Astrocyte (in vitro differentiated cells and primary cell): ENCODE results near the gene WDR27. TPM values are rescaled to one million over a fixed set of nuclear protein-coding genes. Genes with fewer than 3 reads are reported as not detected.

Source experiments
- DNase-seq: peaks from one replicate; pipeline ENCODE4 v3.0.0-alpha.2; 2010; ENCODE audit warnings: low read depth
- FAIRE-seq: peaks from 2 replicates; lab custom pipeline; 2011; peaks lifted over from hg19 to GRCh38; lab: Jason Lieb, UNC
- H2AFZ ChIP-seq: 2 replicates; pipeline ENCODE4 v1.6.0; 2012; ENCODE audit warnings: low read depth, low read length, inconsistent platforms
- H3K27ac ChIP-seq: 2 replicates; pipeline ENCODE4 v1.5.1; 2011; ENCODE audit warnings: low read depth, low read length, inconsistent platforms
- H3K27me3 ChIP-seq: 2 replicates; pipeline ENCODE4 v1.6.0; 2011; ENCODE audit warnings: low read length, inconsistent platforms; ENCODE audit not compliant: insufficient read depth
- H3K36me3 ChIP-seq: 2 replicates; pipeline ENCODE4 v1.5.1; 2011; ENCODE audit warnings: low read length, inconsistent platforms; ENCODE audit not compliant: insufficient read depth
- H3K4me1 ChIP-seq: 2 replicates; pipeline ENCODE4 v1.5.1; 2011; ENCODE audit warnings: low read length, inconsistent platforms; ENCODE audit not compliant: insufficient read depth
- H3K4me2 ChIP-seq: 2 replicates; pipeline ENCODE4 v1.6.0; 2012; ENCODE audit warnings: low read length, inconsistent platforms
- H3K4me3 ChIP-seq: 2 replicates; pipeline ENCODE4 v1.5.1; 2011; ENCODE audit warnings: low read depth, mild to moderate bottlenecking, low read length, inconsistent platforms; ENCODE audit not compliant: insufficient read depth
- H3K79me2 ChIP-seq: 2 replicates; pipeline ENCODE4 v1.6.0; 2012; ENCODE audit warnings: mild to moderate bottlenecking, low read length, inconsistent platforms; ENCODE audit not compliant: insufficient read depth
- H3K9ac ChIP-seq: 2 replicates; pipeline ENCODE4 v1.6.0; 2012; ENCODE audit warnings: mild to moderate bottlenecking, low read length, inconsistent platforms
- H3K9me3 ChIP-seq: 2 replicates; pipeline ENCODE4 v1.5.1; 2012; ENCODE audit warnings: low read depth, mild to moderate bottlenecking, low read length, inconsistent platforms; ENCODE audit not compliant: insufficient read depth
- H4K20me1 ChIP-seq: 2 replicates; pipeline ENCODE4 v1.6.0; 2012; ENCODE audit warnings: low read length, inconsistent platforms; ENCODE audit not compliant: insufficient read depth
- H3K27ac Mint-ChIP-seq: one replicate; pipeline ENCODE4 v1.8.0; 2021; ENCODE audit warnings: mild to moderate bottlenecking, mixed read lengths; ENCODE audit not compliant: unreplicated experiment
- H3K27me3 Mint-ChIP-seq: one replicate; pipeline ENCODE4 v1.8.0; 2021; ENCODE audit warnings: low read depth, mixed read lengths; ENCODE audit not compliant: unreplicated experiment
- H3K36me3 Mint-ChIP-seq: one replicate; pipeline ENCODE4 v1.8.0; 2021; ENCODE audit warnings: low read depth, mixed read lengths; ENCODE audit not compliant: unreplicated experiment
- H3K4me1 Mint-ChIP-seq: one replicate; pipeline ENCODE4 v1.8.0; 2021; ENCODE audit warnings: low read depth, mixed read lengths; ENCODE audit not compliant: unreplicated experiment
- H3K4me3 Mint-ChIP-seq: one replicate; pipeline ENCODE4 v1.8.0; 2021; ENCODE audit warnings: mild to moderate bottlenecking, moderate library complexity, mixed read lengths; ENCODE audit not compliant: unreplicated experiment
- H3K9me3 Mint-ChIP-seq: one replicate; pipeline ENCODE4 v1.8.0; 2021; ENCODE audit warnings: mild to moderate bottlenecking, mixed read lengths; ENCODE audit not compliant: unreplicated experiment
- EZH2 ChIP-seq: IDR thresholded peaks from 2 replicates; pipeline ENCODE4 v1.6.1; 2012; ENCODE audit warnings: mild to moderate bottlenecking, low read length, inconsistent platforms; ENCODE audit not compliant: insufficient read depth
- total RNA-seq: library from RNA; stranded (reverse); gene quantifications from 2 replicates; pipeline ENCODE4 v1.2.1, GENCODE V29; 2021
- TF ChIP-seq, protein P1 (sequence below): IDR thresholded peaks from 2 replicates; pipeline ENCODE4 v1.5.1; 2011; ENCODE audit warnings: low read depth, mild to moderate bottlenecking, inconsistent platforms, low read length, moderate library complexity; ENCODE audit not compliant: insufficient read depth

WDR27 gene
- total RNA-seq, 1 donor from 2014 or later, result 31.2 TPM

DNA sequence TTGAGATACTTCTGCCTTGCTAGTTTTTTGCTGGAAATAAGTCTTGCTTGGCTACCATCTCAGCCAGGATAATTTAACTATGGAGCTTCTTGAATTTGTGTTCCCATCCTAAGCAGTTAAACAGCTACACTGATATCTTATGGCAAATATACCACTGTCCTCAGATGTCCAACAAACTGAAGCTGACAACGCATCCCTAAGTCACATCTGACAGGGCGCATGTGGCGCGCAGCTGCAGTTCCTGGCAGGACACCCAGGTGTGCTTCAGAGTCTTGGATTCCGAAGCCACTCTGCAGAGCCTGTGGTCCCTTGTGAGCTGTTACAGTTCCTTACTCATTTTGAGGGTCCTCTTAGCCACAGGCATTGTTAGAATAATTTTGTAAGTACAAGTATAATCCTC lies 127.9 kb downstream of the WDR27 start:
- H3K27ac ChIP-seq, result no peak overlapping the region
- no peaks in the 10 kb centered on the region for H4K20me1 ChIP-seq
- Mint-ChIP-seq H3K4me1 (peaks cover 1% of the 10 kb centered on the region), H3K27me3 (no peaks in the 10 kb centered on the region), H3K27ac (no peak overlapping the region), H3K9me3 (no peaks in the 10 kb centered on the region), H3K4me3 (no peak overlapping the region), H3K36me3 (peaks cover 2% of the 10 kb centered on the region)
- TF ChIP-seq, protein P1, sequence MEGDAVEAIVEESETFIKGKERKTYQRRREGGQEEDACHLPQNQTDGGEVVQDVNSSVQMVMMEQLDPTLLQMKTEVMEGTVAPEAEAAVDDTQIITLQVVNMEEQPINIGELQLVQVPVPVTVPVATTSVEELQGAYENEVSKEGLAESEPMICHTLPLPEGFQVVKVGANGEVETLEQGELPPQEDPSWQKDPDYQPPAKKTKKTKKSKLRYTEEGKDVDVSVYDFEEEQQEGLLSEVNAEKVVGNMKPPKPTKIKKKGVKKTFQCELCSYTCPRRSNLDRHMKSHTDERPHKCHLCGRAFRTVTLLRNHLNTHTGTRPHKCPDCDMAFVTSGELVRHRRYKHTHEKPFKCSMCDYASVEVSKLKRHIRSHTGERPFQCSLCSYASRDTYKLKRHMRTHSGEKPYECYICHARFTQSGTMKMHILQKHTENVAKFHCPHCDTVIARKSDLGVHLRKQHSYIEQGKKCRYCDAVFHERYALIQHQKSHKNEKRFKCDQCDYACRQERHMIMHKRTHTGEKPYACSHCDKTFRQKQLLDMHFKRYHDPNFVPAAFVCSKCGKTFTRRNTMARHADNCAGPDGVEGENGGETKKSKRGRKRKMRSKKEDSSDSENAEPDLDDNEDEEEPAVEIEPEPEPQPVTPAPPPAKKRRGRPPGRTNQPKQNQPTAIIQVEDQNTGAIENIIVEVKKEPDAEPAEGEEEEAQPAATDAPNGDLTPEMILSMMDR, result no peak
- no peak for TF ChIP-seq EZH2
- no peaks in the 10 kb centered on the region for H3K36me3 ChIP-seq
- H3K9ac ChIP-seq, result no peak overlapping the region
- H2AFZ ChIP-seq, result no peak overlapping the region
- FAIRE-seq (no peak), DNase-seq (no peak)
- no peaks in the 10 kb centered on the region for H3K9me3 ChIP-seq
- no peak overlapping the region for H3K4me2 ChIP-seq
- peaks cover 10% of the 10 kb centered on the region for H3K4me1 ChIP-seq
- H3K4me3 ChIP-seq, result no peak overlapping the region
- no peaks in the 10 kb centered on the region for H3K27me3 ChIP-seq
- H3K79me2 ChIP-seq, result no peaks in the 10 kb centered on the region

DNA sequence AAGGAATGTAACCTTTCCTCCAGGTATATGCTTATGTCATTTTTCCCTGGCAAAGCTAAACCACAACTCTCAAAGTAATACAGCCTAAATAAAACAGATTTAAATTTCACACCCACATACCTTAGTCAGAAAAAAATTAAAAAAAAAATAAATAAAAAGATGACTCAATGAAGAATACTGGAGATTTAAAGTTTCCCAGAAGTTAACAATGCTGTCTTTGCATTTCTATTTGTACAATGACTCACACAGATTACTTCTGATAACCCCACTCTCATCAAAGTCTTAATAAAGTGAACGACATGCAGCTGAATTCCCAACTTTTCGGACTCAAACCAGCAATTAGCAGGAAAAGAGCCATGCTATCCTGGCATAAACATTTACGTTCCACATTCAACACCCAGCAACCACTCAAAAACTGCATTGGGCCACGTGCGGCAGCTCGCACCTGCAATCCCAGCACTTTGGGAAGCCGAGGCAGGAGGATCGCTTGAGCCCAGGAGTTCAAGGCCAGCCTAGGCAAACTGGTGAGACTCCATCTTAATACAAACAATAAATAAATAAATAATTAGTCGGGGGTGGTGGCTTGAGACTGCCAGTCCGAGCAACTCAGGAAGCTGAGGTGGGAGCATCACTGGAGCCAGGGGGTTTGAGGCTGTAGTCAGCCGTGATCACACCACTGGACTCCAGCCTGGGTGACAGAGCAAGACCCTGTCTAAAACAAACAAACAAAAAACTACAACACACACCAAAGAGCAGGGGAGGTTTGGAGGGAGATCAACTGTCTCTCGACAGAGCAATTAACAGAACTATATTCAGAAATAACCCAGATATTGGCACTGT lies 130.5 kb downstream of the WDR27 start:
- H3K79me2 ChIP-seq, result no peaks in the 10 kb centered on the region
- no peaks in the 10 kb centered on the region for H3K36me3 ChIP-seq
- Mint-ChIP-seq H3K27ac (peak overlapping the region; percentile 30), H3K9me3 (no peaks in the 10 kb centered on the region), H3K4me3 (no peak overlapping the region), H3K27me3 (no peaks in the 10 kb centered on the region), H3K4me1 (peaks cover 1% of the 10 kb centered on the region), H3K36me3 (peaks cover 2% of the 10 kb centered on the region)
- no peaks in the 10 kb centered on the region for H4K20me1 ChIP-seq
- H2AFZ ChIP-seq, result no peak overlapping the region
- no peak for FAIRE-seq
- no peak overlapping the region for H3K4me3 ChIP-seq
- no peak for TF ChIP-seq EZH2
- TF ChIP-seq, protein P1, result no peak
- H3K27me3 ChIP-seq, result no peaks in the 10 kb centered on the region
- peak overlapping the region; percentile 61 for H3K27ac ChIP-seq
- H3K9ac ChIP-seq, result no peak overlapping the region
- peak; percentile 90 for DNase-seq
- peak overlapping the region; percentile 60 for H3K4me2 ChIP-seq
- H3K9me3 ChIP-seq, result no peaks in the 10 kb centered on the region
- peaks cover 10% of the 10 kb centered on the region for H3K4me1 ChIP-seq
